H9 (cell line): Measurements from ENCODE around the gene SNAI1. TPM values are rescaled to one million over a fixed set of nuclear protein-coding genes. Genes with fewer than 3 reads are reported as not detected.
A peak's percentile ranks its signal among the peaks of the same experiment; 100 is the strongest.

Experiments
- DNase-seq: peaks from one replicate; pipeline ENCODE4 v3.0.0-alpha.2; 2017
- H2AFZ ChIP-seq: one replicate; pipeline ENCODE4 v1.6.1; 2013; ENCODE audit warnings: mild to moderate bottlenecking, low read length, control low read depth, moderate library complexity
- H2AK5ac ChIP-seq: 2 replicates; pipeline ENCODE4 v1.6.1; 2013; ENCODE audit warnings: low read length, control low read depth, mixed read lengths; ENCODE audit not compliant: insufficient read length
- H2BK120ac ChIP-seq: one replicate; pipeline ENCODE4 v1.6.1; 2013; ENCODE audit warnings: low read depth, mild to moderate bottlenecking, low read length, control low read depth, inconsistent platforms; ENCODE audit not compliant: poor library complexity, severe bottlenecking
- H2BK12ac ChIP-seq: 2 replicates; pipeline ENCODE4 v1.6.1; 2013; ENCODE audit warnings: low read length, control low read depth, mixed read lengths, low read depth; ENCODE audit not compliant: insufficient read length
- H2BK15ac ChIP-seq: 2 replicates; pipeline ENCODE4 v1.6.1; 2013; ENCODE audit warnings: low read depth, low read length, control low read depth
- H2BK20ac ChIP-seq: one replicate; pipeline ENCODE4 v1.6.1; 2013; ENCODE audit warnings: low read depth, mild to moderate bottlenecking, low read length, control low read depth, inconsistent platforms; ENCODE audit not compliant: poor library complexity, severe bottlenecking
- H2BK5ac ChIP-seq: 2 replicates; pipeline ENCODE4 v1.6.1; 2013; ENCODE audit warnings: low read length, control low read depth, mixed read lengths; ENCODE audit not compliant: insufficient read length
- H3K14ac ChIP-seq: 2 replicates; pipeline ENCODE4 v1.6.1; 2013; ENCODE audit warnings: low read length, control low read depth; ENCODE audit not compliant: insufficient read depth
- H3K18ac ChIP-seq: 2 replicates; pipeline ENCODE4 v1.6.1; 2013; ENCODE audit warnings: low read depth, mild to moderate bottlenecking, mixed read lengths, low read length, control low read depth; ENCODE audit not compliant: insufficient read length
- H3K23ac ChIP-seq: 2 replicates; pipeline ENCODE4 v1.6.1; 2013; ENCODE audit warnings: low read length, control low read depth, mixed read lengths, low read depth; ENCODE audit not compliant: insufficient read length
- H3K23me2 ChIP-seq: 2 replicates; pipeline ENCODE4 v1.6.1; 2013; ENCODE audit warnings: low read depth, mild to moderate bottlenecking, mixed read lengths, low read length, control low read depth; ENCODE audit not compliant: insufficient read length, poor library complexity, severe bottlenecking
- H3K27ac ChIP-seq: 2 replicates; pipeline ENCODE4 v1.5.1; 2013; ENCODE audit warnings: low read length, control low read depth, mixed read lengths, low read depth; ENCODE audit not compliant: insufficient read length
- H3K27me3 ChIP-seq: 2 replicates; pipeline ENCODE4 v1.6.1; 2013; ENCODE audit warnings: low read length, control low read depth, inconsistent platforms; ENCODE audit not compliant: insufficient read depth
- H3K4ac ChIP-seq: 2 replicates; pipeline ENCODE4 v1.6.1; 2013; ENCODE audit warnings: low read depth, mild to moderate bottlenecking, control low read depth, inconsistent platforms, low read length, moderate library complexity
- H3K4me1 ChIP-seq: 2 replicates; pipeline ENCODE4 v1.6.1; 2013; ENCODE audit warnings: low read length, control low read depth, inconsistent platforms; ENCODE audit not compliant: insufficient read depth
- H3K4me2 ChIP-seq: 2 replicates; pipeline ENCODE4 v1.6.1; 2013; ENCODE audit warnings: low read length, control low read depth, mixed read lengths; ENCODE audit not compliant: insufficient read length, insufficient read depth
- H3K56ac ChIP-seq: 2 replicates; pipeline ENCODE4 v1.6.1; 2013; ENCODE audit warnings: low read depth, mild to moderate bottlenecking, mixed read lengths, low read length, control low read depth; ENCODE audit not compliant: insufficient read length
- H3K79me1 ChIP-seq: 2 replicates; pipeline ENCODE4 v1.6.1; 2013; ENCODE audit warnings: low read depth, mild to moderate bottlenecking, moderate library complexity, low read length, control low read depth, inconsistent platforms; ENCODE audit not compliant: insufficient read depth, poor library complexity, severe bottlenecking
- H3K79me2 ChIP-seq: 2 replicates; pipeline ENCODE4 v1.6.1; 2013; ENCODE audit warnings: low read length, control low read depth, inconsistent platforms; ENCODE audit not compliant: insufficient read depth
- H3K9ac ChIP-seq: 2 replicates; pipeline ENCODE4 v1.6.1; 2013; ENCODE audit warnings: low read length, control low read depth, mixed read lengths; ENCODE audit not compliant: insufficient read length; ENCODE audit errors: extremely low read depth
- H3K9me3 ChIP-seq: one replicate; pipeline ENCODE4 v1.6.1; 2013; ENCODE audit warnings: low read depth, low read length, inconsistent platforms; ENCODE audit not compliant: control insufficient read depth
- H3T11ph ChIP-seq: one replicate; pipeline ENCODE4 v1.6.1; 2013; ENCODE audit warnings: mild to moderate bottlenecking, low read length, control low read depth, inconsistent platforms
- H4K20me1 ChIP-seq: one replicate; pipeline ENCODE4 v1.6.1; 2013; ENCODE audit not compliant: control insufficient read depth, insufficient read length, insufficient read depth
- H4K5ac ChIP-seq: 2 replicates; pipeline ENCODE4 v1.6.1; 2013; ENCODE audit warnings: low read depth, mild to moderate bottlenecking, mixed read lengths, low read length, control low read depth; ENCODE audit not compliant: insufficient read length
- H4K8ac ChIP-seq: replicated peaks from 2 replicates; pipeline ENCODE4 v1.6.1; 2013; ENCODE audit warnings: low read length, control low read depth, mixed read lengths, low read depth; ENCODE audit not compliant: insufficient read length
- H4K91ac ChIP-seq: 2 replicates; pipeline ENCODE4 v1.6.1; 2013; ENCODE audit warnings: low read depth, mild to moderate bottlenecking, moderate library complexity, mixed read lengths, low read length, control low read depth; ENCODE audit not compliant: insufficient read length
- H3K27ac Mint-ChIP-seq, 3 experiments: 2 replicates in 2 of 3; 3 replicates in 1 of 3; pipeline ENCODE4 v1.8.0; 2020 to 2021; ENCODE audit warnings: mixed read lengths in 3 of 3, mild to moderate bottlenecking in 1 of 3, moderate library complexity in 1 of 3
- H3K27me3 Mint-ChIP-seq: 2 replicates; pipeline ENCODE4 v1.8.0; 2021; ENCODE audit warnings: low read depth, mild to moderate bottlenecking, moderate library complexity, mixed read lengths
- H3K36me3 Mint-ChIP-seq, 3 experiments: 2 replicates in 2 of 3; 3 replicates in 1 of 3; pipeline ENCODE4 v1.8.0; 2020 to 2021; ENCODE audit warnings: low read depth in 3 of 3, mixed read lengths in 3 of 3; ENCODE audit not compliant: insufficient read depth in 1 of 3
- H3K4me1 Mint-ChIP-seq, 2 experiments: 2 replicates each; pipeline ENCODE4 v1.8.0; 2020; ENCODE audit warnings: mixed read lengths in 2 of 2
- H3K4me3 Mint-ChIP-seq, 2 experiments: 2 replicates in 1 of 2; 3 replicates in 1 of 2; pipeline ENCODE4 v1.8.0; 2020 to 2021; ENCODE audit warnings: mild to moderate bottlenecking in 2 of 2, mixed read lengths in 2 of 2, moderate library complexity in 1 of 2
- H3K9me3 Mint-ChIP-seq, 2 experiments: 2 replicates in 1 of 2; 3 replicates in 1 of 2; pipeline ENCODE4 v1.8.0; 2020; ENCODE audit warnings: mild to moderate bottlenecking in 2 of 2, mixed read lengths in 2 of 2, moderate library complexity in 1 of 2
- CTCF ChIP-seq: fragments of 200-600 bp; sonication (generic); conservative IDR thresholded peaks from 3 replicates; pipeline ENCODE4 v1.8.0; 2021; ENCODE audit warnings: antibody characterized with exemption, mild to moderate bottlenecking
- WGBS: extraction: QIAGEN DNeasy Blood & Tissue Kit; methylation state at CpG from one replicate; pipeline ENCODE4 v1.1.7; 2013; ENCODE audit warnings: missing lambda C conversion rate, low lambda C conversion rate, mixed read lengths; ENCODE audit not compliant: insufficient read length; ENCODE audit errors: extremely low coverage; 5-methylcytosine and 5-hydroxymethylcytosine counted together
- long read RNA-seq: library from polyadenylated mRNA; unstranded; transcript quantifications from one replicate; pipeline ENCODE4 v2.0.0, GENCODE V29; 2020
- total RNA-seq: library from RNA; stranded (reverse); gene quantifications from 2 replicates; pipeline ENCODE4 v1.2.1, GENCODE V29; 2021

The SNAI1 gene
- 6.4 and 7.0 TPM in 2 replicates for total RNA-seq
- long read RNA-seq, transcript SNAI1-201 (3 exons, 1,686 nt), result major isoform, 6 of 6 reads
- long read RNA-seq, partial matches to known transcripts, result 0 of 6 reads
- long read RNA-seq, other reads (novel, unspliced or antisense), result 0 of 6 reads

- H2AK5ac ChIP-seq, result no peak within 1 kb of the TSS
- H3K27me3 Mint-ChIP-seq, result peaks cover 39% of the 10 kb centered on the region
- WGBS, result no CpG with 5 or more reads among the region's 90 CpGs
- H3K9me3 Mint-ChIP-seq, result peaks cover 0 to 2% of the 10 kb centered on the region in 2 experiments; a peak in 1 of 5 replicates
- peak; percentile 91 for DNase-seq
- no peak within 1 kb of the TSS for H3T11ph ChIP-seq
- H4K91ac ChIP-seq, result no peak within 1 kb of the TSS
- peaks cover 15% of the 10 kb centered on the region for H3K23me2 ChIP-seq
- peaks cover 13% of the 10 kb centered on the region for H3K4me1 ChIP-seq
- H3K4ac ChIP-seq, result no peak within 1 kb of the TSS
- no peak within 1 kb of the TSS for H2BK120ac ChIP-seq
- peak within 1 kb of the TSS; percentile 44 for H3K9ac ChIP-seq
- H2AFZ ChIP-seq, result no peak within 1 kb of the TSS
- H2BK5ac ChIP-seq, result no peak within 1 kb of the TSS
- no peak within 1 kb of the TSS for H2BK12ac ChIP-seq
- no peak within 1 kb of the TSS for H2BK15ac ChIP-seq
- H3K4me2 ChIP-seq, result peak within 1 kb of the TSS; percentile 52
- peak within 1 kb of the TSS in 2 of 3 experiments; percentile 25 to 52; a peak in 3 of 7 replicates for H3K27ac Mint-ChIP-seq
- H3K4me3 Mint-ChIP-seq, result peak within 1 kb of the TSS; percentile 78 to 95
- no peak within 1 kb of the TSS for H4K5ac ChIP-seq
- peak; percentile 73 for TF ChIP-seq CTCF
- no peaks in the 10 kb centered on the region; the same call in 1 of the 2 replicates for H3K79me2 ChIP-seq
- no peak within 1 kb of the TSS for H3K27ac ChIP-seq
- no peak within 1 kb of the TSS for H3K56ac ChIP-seq
- H4K8ac ChIP-seq, result no peak within 1 kb of the TSS
- no peak within 1 kb of the TSS for H3K23ac ChIP-seq
- H3K18ac ChIP-seq, result peak within 1 kb of the TSS; percentile 29
- H3K27me3 ChIP-seq, result peaks cover 2% of the 10 kb centered on the region; the same call in 1 of the 2 replicates
- H3K4me1 Mint-ChIP-seq, result peaks cover 67 to 80% of the 10 kb centered on the region in 2 experiments
- peaks cover 11 to 26% (median 13%) of the 10 kb centered on the region in 3 experiments; a peak in 6 of 7 replicates for H3K36me3 Mint-ChIP-seq
- no peaks in the 10 kb centered on the region for H3K9me3 ChIP-seq
- peak within 1 kb of the TSS; percentile 72 for H3K14ac ChIP-seq
- no peaks in the 10 kb centered on the region for H3K79me1 ChIP-seq
- no peak within 1 kb of the TSS for H2BK20ac ChIP-seq
- H4K20me1 ChIP-seq, result no peaks in the 10 kb centered on the region
Measured at GRCh38 chr20:49982346-49983122, at the start of gene SNAI1. TSS of gene SNAI1 (plus strand) at chr20:49982980. CDS start at chr20:49983060, 80 bp downstream.
